ENCODE measurements around the gene PKDREJ. TPM values are rescaled to one million over a fixed set of nuclear protein-coding genes. Genes with fewer than 3 reads are reported as not detected.

The PKDREJ gene
- total RNA-seq, 1 experiment from 2014 or later, result 0.04 TPM

GRCh38 chr22:46214149-46214548 is 49.0 kb downstream of the PKDREJ start:
- Histone ChIP-seq H4K5ac (ENCODE audit: insufficient read length, low read depth, low read length) (no peak overlapping the region), H3K56ac (ENCODE audit: insufficient read length, low read depth, low read length) (no peak overlapping the region), H4K8ac (replicated peaks; ENCODE audit: insufficient read length, low read depth, low read length) (no peak overlapping the region), H3K27ac (ENCODE audit: insufficient read length, low read depth, low read length) (no peak overlapping the region), H3T11ph (ENCODE audit: low read length) (no peak overlapping the region), H3K4me1 (ENCODE audit: insufficient read depth, low read length) (no peaks in the 10 kb centered on the region), H2AK5ac (ENCODE audit: insufficient read length, low read length) (no peak overlapping the region), H2BK20ac (ENCODE audit: low read depth, low read length, poor library complexity, severe bottlenecking) (no peak overlapping the region), H3K14ac (ENCODE audit: insufficient read depth, low read length) (no peak overlapping the region), H3K4me2 (ENCODE audit: insufficient read depth, insufficient read length, low read length) (no peak overlapping the region), H3K4ac (ENCODE audit: low read depth, low read length) (no peak overlapping the region), H3K23ac (ENCODE audit: insufficient read length, low read depth, low read length) (no peak overlapping the region), H4K91ac (ENCODE audit: insufficient read length, low read depth, low read length) (no peak overlapping the region), H3K9me3 (ENCODE audit: control insufficient read depth, low read depth, low read length) (no peaks in the 10 kb centered on the region), H3K9ac (ENCODE audit: extremely low read depth, insufficient read length, low read length) (no peak overlapping the region), H3K27me3 (ENCODE audit: insufficient read depth, low read length) (no peaks in the 10 kb centered on the region), H3K79me1 (ENCODE audit: insufficient read depth, low read depth, low read length, poor library complexity, severe bottlenecking) (no peaks in the 10 kb centered on the region), H3K79me2 (ENCODE audit: insufficient read depth, low read length) (no peaks in the 10 kb centered on the region), H2BK12ac (ENCODE audit: insufficient read length, low read depth, low read length) (no peak overlapping the region), H3K18ac (ENCODE audit: insufficient read length, low read depth, low read length) (no peak overlapping the region), H2BK120ac (ENCODE audit: low read depth, low read length, poor library complexity, severe bottlenecking) (no peak overlapping the region), H2AFZ (ENCODE audit: low read length) (no peak overlapping the region), H2BK15ac (ENCODE audit: low read depth, low read length) (no peak overlapping the region), H4K20me1 (ENCODE audit: control insufficient read depth, insufficient read depth, insufficient read length) (no peaks in the 10 kb centered on the region), H2BK5ac (ENCODE audit: insufficient read length, low read length) (no peak overlapping the region), H3K23me2 (ENCODE audit: insufficient read length, low read depth, low read length, poor library complexity, severe bottlenecking) (no peaks in the 10 kb centered on the region)
- H3K4me3 Mint-ChIP-seq, result no peak overlapping the region
- TF ChIP-seq CTCF (conservative IDR thresholded peaks at IDR 0.05), result no peak
- H3K4me1 Mint-ChIP-seq, result no peaks in the 10 kb centered on the region
- no peak overlapping the region for H3K27ac Mint-ChIP-seq
- no peaks in the 10 kb centered on the region; the same call in 1 of the 2 replicates for H3K27me3 Mint-ChIP-seq (ENCODE audit: low read depth)
- H3K36me3 Mint-ChIP-seq (ENCODE audit: insufficient read depth in 1 of 3, low read depth in 3 of 3), result peaks cover 15 to 36% (median 20%) of the 10 kb centered on the region in 3 experiments
- no CpG with 5 or more reads among the region's 29 CpGs for WGBS (ENCODE audit: extremely low coverage, insufficient read length, low lambda C conversion rate)
- no peak for DNase-seq
- peaks cover 25 to 34% of the 10 kb centered on the region in 2 experiments for H3K9me3 Mint-ChIP-seq

Measured in H9 (cell line).